H1 (cell line): ENCODE results near the gene C1orf21. TPM values are rescaled to one million over a fixed set of nuclear protein-coding genes. Genes with fewer than 3 reads are reported as not detected.

Experiments
- CTCF ChIA-PET: fragments of 300-600 bp; sonication (Branson Sonifier 250); formaldehyde crosslinking; loops from one replicate; lab custom pipeline; 2021; ENCODE audit not compliant: partially characterized antibody; lab: Charles Lee
- POLR2A ChIA-PET: fragments of 300-600 bp; sonication (Branson Sonifier 250); formaldehyde crosslinking; loops from one replicate; lab custom pipeline; 2021; ENCODE audit warnings: inconsistent platforms; ENCODE audit not compliant: partially characterized antibody; lab: Charles Lee
- DNase-seq, 2 experiments: peaks; one replicate each; pipeline versions ENCODE4 v3.0.0 to v3.0.0-alpha.2; 2010 to 2022; ENCODE audit warnings: low spot score in 2 of 2, low read depth in 1 of 2, mixed read lengths in 1 of 2
- FAIRE-seq: peaks from 2 replicates; lab custom pipeline; 2011; peaks lifted over from hg19 to GRCh38; lab: Jason Lieb, UNC
- H2AFZ ChIP-seq: 2 replicates; pipeline ENCODE4 v1.8.1; 2012; ENCODE audit warnings: low read length, inconsistent platforms
- H2AK5ac ChIP-seq: 2 replicates; pipeline ENCODE4 v1.6.1; 2013; ENCODE audit warnings: low read depth, low read length
- H2BK120ac ChIP-seq: replicated peaks from 2 replicates; pipeline ENCODE3; 2013; ENCODE audit warnings: low read depth, low read length, inconsistent platforms
- H2BK12ac ChIP-seq: 2 replicates; pipeline ENCODE4 v1.6.1; 2013; ENCODE audit warnings: low read depth, low read length
- H2BK15ac ChIP-seq: 2 replicates; pipeline ENCODE4 v1.6.1; 2013; ENCODE audit warnings: low read length
- H2BK20ac ChIP-seq: 2 replicates; pipeline ENCODE4 v1.6.1; 2013; ENCODE audit warnings: low read length
- H2BK5ac ChIP-seq: 2 replicates; pipeline ENCODE4 v1.6.1; 2013; ENCODE audit warnings: low read depth, low read length
- H3K14ac ChIP-seq: 2 replicates; pipeline ENCODE4 v1.6.1; 2013; ENCODE audit warnings: inconsistent platforms; ENCODE audit not compliant: insufficient read length
- H3K18ac ChIP-seq: 2 replicates; pipeline ENCODE4 v1.6.1; 2013; ENCODE audit warnings: low read length; ENCODE audit errors: extremely low read depth
- H3K23ac ChIP-seq: 2 replicates; pipeline ENCODE4 v1.6.1; 2013; ENCODE audit warnings: inconsistent platforms; ENCODE audit not compliant: insufficient read length
- H3K23me2 ChIP-seq: 2 replicates; pipeline ENCODE4 v1.6.1; 2013; ENCODE audit warnings: low read depth, low read length
- H3K27ac ChIP-seq: 2 replicates; pipeline ENCODE4 v1.6.1; 2011; ENCODE audit warnings: low read depth, low read length, inconsistent platforms
- H3K27me3 ChIP-seq, 4 experiments: replicated peaks in 1 of 4; 1 replicate in 1 of 4; 2 replicates in 3 of 4; pipeline versions ENCODE4 v1.6.1 to v1.8.1; 2011 to 2013; ENCODE audit warnings: low read length in 3 of 4, mild to moderate bottlenecking in 3 of 4, inconsistent platforms in 2 of 4, mixed read lengths in 2 of 4, moderate library complexity in 1 of 4; ENCODE audit not compliant: control insufficient read depth in 3 of 4, insufficient read depth in 3 of 4; ENCODE audit errors: extremely low read depth in 1 of 4
- H3K36me3 ChIP-seq, 4 experiments: 2 replicates each; pipeline versions ENCODE4 v1.6.1 to v1.8.1; 2011 to 2013; ENCODE audit warnings: mild to moderate bottlenecking in 4 of 4, low read length in 3 of 4, moderate library complexity in 2 of 4, control low read depth in 1 of 4, inconsistent platforms in 1 of 4; ENCODE audit not compliant: insufficient read depth in 4 of 4, control insufficient read depth in 2 of 4
- H3K4ac ChIP-seq: replicated peaks from 2 replicates; pipeline ENCODE3; 2013; ENCODE audit warnings: low read length, low read depth, mixed read lengths, inconsistent platforms; ENCODE audit not compliant: insufficient read length
- H3K4me1 ChIP-seq, 4 experiments: replicated peaks in 1 of 4; 1 replicate in 1 of 4; 2 replicates in 3 of 4; pipeline versions ENCODE4 v1.6.1 to v1.8.1; 2011 to 2013; ENCODE audit warnings: low read length in 3 of 4, inconsistent platforms in 2 of 4, mixed read lengths in 1 of 4; ENCODE audit not compliant: insufficient read depth in 4 of 4, control insufficient read depth in 3 of 4
- H3K4me2 ChIP-seq, 2 experiments: 2 replicates each; pipeline versions ENCODE4 v1.6.1 to v1.8.1; 2011 to 2013; ENCODE audit warnings: low read depth in 2 of 2, low read length in 2 of 2, control low read depth in 1 of 2, inconsistent platforms in 1 of 2, mild to moderate bottlenecking in 1 of 2; ENCODE audit not compliant: insufficient read depth in 1 of 2
- H3K4me3 ChIP-seq, 4 experiments: fragments of 200-600, 300-600 bp in 1 of 4; sonication (generic), shearing (Covaris generic), sonication (Bioruptor Twin) in 1 of 4; 2 replicates each; pipeline versions ENCODE4 v1.5.1 to v1.8.1; 2011 to 2016; ENCODE audit warnings: low read length in 4 of 4, low read depth in 3 of 4, control low read depth in 2 of 4, inconsistent platforms in 2 of 4, mild to moderate bottlenecking in 2 of 4, mixed read lengths in 1 of 4, moderate library complexity in 1 of 4; ENCODE audit not compliant: insufficient read depth in 2 of 4; ENCODE audit errors: extremely low read depth in 1 of 4
- H3K56ac ChIP-seq: replicated peaks from 2 replicates; pipeline ENCODE3; 2013; ENCODE audit warnings: low read depth, mild to moderate bottlenecking, mixed read lengths, low read length, inconsistent platforms; ENCODE audit not compliant: insufficient read length
- H3K79me1 ChIP-seq: 2 replicates; pipeline ENCODE4 v1.6.1; 2013; ENCODE audit warnings: low read depth, low read length, control low read depth
- H3K79me2 ChIP-seq, 2 experiments: 2 replicates each; pipeline versions ENCODE4 v1.6.1 to v1.8.1; 2012 to 2013; ENCODE audit warnings: low read length in 2 of 2, mild to moderate bottlenecking in 2 of 2, inconsistent platforms in 1 of 2; ENCODE audit not compliant: insufficient read depth in 2 of 2, control insufficient read depth in 1 of 2
- H3K9ac ChIP-seq, 4 experiments: replicated peaks in 1 of 4; 1 replicate in 1 of 4; 2 replicates in 3 of 4; pipeline versions ENCODE4 v1.6.1 to v1.8.1; 2011 to 2013; ENCODE audit warnings: low read depth in 3 of 4, low read length in 3 of 4, control low read depth in 2 of 4, mild to moderate bottlenecking in 2 of 4, moderate library complexity in 2 of 4, inconsistent platforms in 1 of 4; ENCODE audit errors: extremely low read depth in 1 of 4
- H3K9me3 ChIP-seq, 2 experiments: 2 replicates each; pipeline versions ENCODE4 v1.6.1 to v1.8.1; 2012 to 2013; ENCODE audit warnings: mild to moderate bottlenecking in 2 of 2, moderate library complexity in 2 of 2, control low read depth in 1 of 2, inconsistent platforms in 1 of 2, low read depth in 1 of 2, low read length in 1 of 2, mixed read lengths in 1 of 2; ENCODE audit not compliant: insufficient read depth in 2 of 2
- H4K20me1 ChIP-seq, 2 experiments: replicated peaks in 1 of 2; 2 replicates each; pipeline versions ENCODE3 to v1.8.1; 2011 to 2013; ENCODE audit warnings: inconsistent platforms in 2 of 2, low read length in 2 of 2, mild to moderate bottlenecking in 1 of 2; ENCODE audit not compliant: insufficient read depth in 2 of 2, control insufficient read depth in 1 of 2
- H4K5ac ChIP-seq: 2 replicates; pipeline ENCODE4 v1.6.1; 2013; ENCODE audit warnings: low read length, low read depth, mixed read lengths, inconsistent platforms; ENCODE audit not compliant: insufficient read length
- H4K8ac ChIP-seq: 2 replicates; pipeline ENCODE4 v1.8.0; 2013; ENCODE audit warnings: mild to moderate bottlenecking, moderate library complexity, low read length, inconsistent platforms; ENCODE audit not compliant: insufficient read depth; ENCODE audit errors: extremely low read depth
- H4K91ac ChIP-seq: replicated peaks from 2 replicates; pipeline ENCODE3; 2013; ENCODE audit warnings: low read length, mixed read lengths, inconsistent platforms; ENCODE audit not compliant: insufficient read length
- EGR1 ChIP-seq: IDR thresholded peaks from 2 replicates; pipeline ENCODE4 v1.6.1; 2011; ENCODE audit warnings: low read depth, low read length, borderline replicate concordance
- RFX5 ChIP-seq: IDR thresholded peaks from 2 replicates; pipeline ENCODE4 v1.6.1; 2011; ENCODE audit warnings: low read depth, low read length, improper control_type of control experiment, borderline replicate concordance
- TCF12 ChIP-seq: IDR thresholded peaks from 2 replicates; pipeline ENCODE4 v1.6.1; 2011; ENCODE audit warnings: low read depth, mild to moderate bottlenecking, low read length
- WGBS, 2 experiments: shearing (Covaris generic) in 1 of 2; methylation state at CpG; one replicate each; pipeline versions ENCODE4 v1.1.6 to v1.1.7; 2013 to 2015; ENCODE audit warnings: low lambda C conversion rate in 2 of 2, mixed read lengths in 2 of 2, inconsistent platforms in 1 of 2, low coverage in 1 of 2, missing lambda C conversion rate in 1 of 2; ENCODE audit not compliant: insufficient replicate concordance in 2 of 2, insufficient coverage in 1 of 2, insufficient read length in 1 of 2; ENCODE audit errors: extremely low coverage in 1 of 2, missing lambda C conversion rate in 1 of 2; 5-methylcytosine and 5-hydroxymethylcytosine counted together
- polyA plus RNA-seq, 7 experiments: library from polyadenylated mRNA; depleted of rRNA in 3 of 7; stranded (reverse) in 5 of 7; unstranded in 2 of 7; fragments of >200 nt in 5 of 7; fragments of 200-250 nt in 2 of 7; gene quantifications; 1 replicate in 5 of 7; 2 replicates in 1 of 7; 4 replicates in 1 of 7; pipeline versions ENCODE4 v1.2.1 to v1.2.3, GENCODE V29; 2011 to 2013; ENCODE audit warnings: missing spikeins in 2 of 7, mixed read lengths in 2 of 7
- total RNA-seq: library from RNA; stranded (reverse); fragmentation: NEBNext Ultra II Directional; extraction: Animal tissue kit (Norgen Biotek cat#: 25700); gene quantifications from 2 replicates; pipeline ENCODE4 v1.2.1, GENCODE V29; 2021

C1orf21 gene
- total and polyA plus RNA-seq, 2 of the 8 experiments (the other 6 are each of a cell fraction or from before 2014, with no cell fraction given): 16.6 to 51.0 TPM

- H3K9ac ChIP-seq: no peak overlapping the region
- H3K18ac ChIP-seq: no peak overlapping the region
- H2BK20ac ChIP-seq: no peak overlapping the region
- no peak overlapping the region for H2BK120ac ChIP-seq
- H4K5ac ChIP-seq: no peak overlapping the region
- 68 to 100% methylated on average over 1 to 2 of the region's 2 CpGs for WGBS, 2 experiments
- no peak overlapping the region for H3K14ac ChIP-seq
- H3K4me2 ChIP-seq: no peak overlapping the region
- peaks cover 1 to 16% (median 14%) of the 10 kb centered on the region in 4 experiments for H3K4me1 ChIP-seq
- no peaks in the 10 kb centered on the region for H3K36me3 ChIP-seq
- DNase-seq: no peak
- H2AK5ac ChIP-seq: no peak overlapping the region
- no peaks in the 10 kb centered on the region for H3K9me3 ChIP-seq
- TF ChIP-seq RFX5 (no peak), EGR1 (no peak), TCF12 (no peak)
- H4K8ac ChIP-seq: no peak overlapping the region
- no peak overlapping the region for H2BK15ac ChIP-seq
- H3K79me1 ChIP-seq: peaks cover 6% of the 10 kb centered on the region
- H3K4me3 ChIP-seq: no peak overlapping the region
- no peak overlapping the region for H3K23ac ChIP-seq
- peaks cover 0 to 84% of the 10 kb centered on the region in 2 experiments; a peak in 3 of 4 replicates for H3K79me2 ChIP-seq
- FAIRE-seq: no peak
- no peak overlapping the region for H2AFZ ChIP-seq
- no peak overlapping the region for H3K56ac ChIP-seq
- H2BK12ac ChIP-seq: no peak overlapping the region
- no peak overlapping the region for H3K27ac ChIP-seq
- no peak overlapping the region for H2BK5ac ChIP-seq
- H3K27me3 ChIP-seq: no peaks in the 10 kb centered on the region
- ChIA-PET POLR2A (no interaction called here), CTCF (interaction anchor here (1.3 kb wide), 1 partner anchor 139 kb away, joined by 3 read pairs; no protein-coding TSS in a partner anchor)
- H4K20me1 ChIP-seq: peaks cover 5 to 6% of the 10 kb centered on the region in 2 experiments
- H3K23me2 ChIP-seq: peaks cover 3% of the 10 kb centered on the region
- H4K91ac ChIP-seq: no peak overlapping the region
- H3K4ac ChIP-seq: no peak overlapping the region
Measured at GRCh38 chr1:184423649-184424048, 36.8 kb downstream of the C1orf21 start.
